ENCODE results near the gene ME2. TPM values are rescaled to one million over a fixed set of nuclear protein-coding genes. Genes with fewer than 3 reads are reported as not detected.

The ME2 gene
- total RNA-seq, 4 donors from 2014 or later, result 32.6 to 55.8 (median 48.0) TPM

DNA sequence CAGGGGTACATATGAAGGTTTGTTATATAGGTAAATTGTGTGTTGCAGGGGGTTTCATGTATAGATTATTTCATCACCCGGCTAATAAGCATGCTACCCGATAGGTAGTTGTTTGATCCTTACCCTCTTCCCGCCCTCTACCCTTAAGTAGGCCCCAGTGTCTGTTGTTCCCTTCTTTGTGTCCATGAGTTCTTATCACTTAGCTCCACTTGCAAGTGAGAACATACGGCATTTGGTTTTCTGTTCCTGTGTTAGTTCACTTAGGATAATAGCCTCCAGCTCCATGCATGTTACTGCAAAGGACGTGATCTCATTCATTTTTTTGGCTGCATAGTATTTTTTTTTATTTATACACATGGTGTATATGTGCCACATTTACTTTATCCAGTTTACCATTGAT is 54.8 kb downstream of the ME2 start:
- Histone ChIP-seq H3K9me3 (no peaks in the 10 kb centered on the region), H3K27me3 (no peaks in the 10 kb centered on the region), H3K27ac (no peak overlapping the region), H3K4me3 (no peak overlapping the region), H3K36me3 (peaks cover 0 to 22% (median 0%) of the 10 kb centered on the region in 3 donors), H3K4me1 (no peaks in the 10 kb centered on the region)
- TF ChIP-seq, protein P1, sequence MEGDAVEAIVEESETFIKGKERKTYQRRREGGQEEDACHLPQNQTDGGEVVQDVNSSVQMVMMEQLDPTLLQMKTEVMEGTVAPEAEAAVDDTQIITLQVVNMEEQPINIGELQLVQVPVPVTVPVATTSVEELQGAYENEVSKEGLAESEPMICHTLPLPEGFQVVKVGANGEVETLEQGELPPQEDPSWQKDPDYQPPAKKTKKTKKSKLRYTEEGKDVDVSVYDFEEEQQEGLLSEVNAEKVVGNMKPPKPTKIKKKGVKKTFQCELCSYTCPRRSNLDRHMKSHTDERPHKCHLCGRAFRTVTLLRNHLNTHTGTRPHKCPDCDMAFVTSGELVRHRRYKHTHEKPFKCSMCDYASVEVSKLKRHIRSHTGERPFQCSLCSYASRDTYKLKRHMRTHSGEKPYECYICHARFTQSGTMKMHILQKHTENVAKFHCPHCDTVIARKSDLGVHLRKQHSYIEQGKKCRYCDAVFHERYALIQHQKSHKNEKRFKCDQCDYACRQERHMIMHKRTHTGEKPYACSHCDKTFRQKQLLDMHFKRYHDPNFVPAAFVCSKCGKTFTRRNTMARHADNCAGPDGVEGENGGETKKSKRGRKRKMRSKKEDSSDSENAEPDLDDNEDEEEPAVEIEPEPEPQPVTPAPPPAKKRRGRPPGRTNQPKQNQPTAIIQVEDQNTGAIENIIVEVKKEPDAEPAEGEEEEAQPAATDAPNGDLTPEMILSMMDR (IDR thresholded peaks at IDR 0.05), result no peak
- TF ChIP-seq POLR2A (IDR thresholded peaks at IDR 0.05), result no peak
- TF ChIP-seq EP300 (IDR thresholded peaks at IDR 0.05), result no peak
- 93 to 96% methylated on average over 5 of the region's 5 CpGs for WGBS, 2 donors
- DNase-seq (ENCODE audit: low spot score in 2 of 2), result no peak

DNA sequence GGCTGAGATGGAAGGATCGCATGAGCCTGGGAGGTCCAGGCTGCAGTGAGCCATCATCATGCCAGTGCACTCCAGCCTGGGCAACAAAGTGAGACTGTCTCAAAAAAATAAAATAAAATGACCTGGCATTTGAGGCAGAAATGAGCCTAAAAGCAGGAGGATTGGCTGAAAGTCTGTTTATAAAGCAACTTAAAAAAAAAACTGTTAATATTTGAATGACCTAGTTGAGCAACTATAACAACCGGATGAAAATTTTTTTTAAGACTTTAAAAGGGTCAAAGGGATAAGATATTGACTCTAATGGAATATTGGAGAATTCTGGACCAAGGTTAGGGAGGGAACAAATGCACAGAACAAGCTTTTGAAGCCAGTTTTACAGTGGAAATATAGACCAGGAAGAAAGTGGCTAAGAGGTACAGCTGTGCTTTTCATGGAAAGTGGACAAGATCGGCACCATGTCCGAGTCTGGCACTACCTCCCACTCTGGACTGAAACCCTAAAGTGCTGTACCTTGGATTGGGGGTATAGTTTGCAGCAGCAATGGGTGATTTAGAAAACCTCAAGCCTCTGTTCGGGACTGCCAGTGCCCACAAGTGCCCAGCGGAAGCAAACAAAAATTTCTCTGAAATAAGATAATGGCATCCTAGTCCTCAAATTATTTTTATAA is 55.8 kb downstream of the ME2 start:
- Histone ChIP-seq H3K27ac (no peak overlapping the region), H3K36me3 (peaks cover 0 to 19% (median 0%) of the 10 kb centered on the region in 3 donors), H3K27me3 (no peaks in the 10 kb centered on the region), H3K4me1 (no peaks in the 10 kb centered on the region), H3K9me3 (no peaks in the 10 kb centered on the region), H3K4me3 (no peak overlapping the region)
- no peak for DNase-seq (ENCODE audit: low spot score in 2 of 2)
- no peak for TF ChIP-seq EP300 (IDR thresholded peaks at IDR 0.05)
- TF ChIP-seq POLR2A (IDR thresholded peaks at IDR 0.05), result no peak
- TF ChIP-seq, protein P1 (IDR thresholded peaks at IDR 0.05), result no peak
- 96 to 98% methylated on average over 6 of the region's 6 CpGs for WGBS, 2 donors

DNA sequence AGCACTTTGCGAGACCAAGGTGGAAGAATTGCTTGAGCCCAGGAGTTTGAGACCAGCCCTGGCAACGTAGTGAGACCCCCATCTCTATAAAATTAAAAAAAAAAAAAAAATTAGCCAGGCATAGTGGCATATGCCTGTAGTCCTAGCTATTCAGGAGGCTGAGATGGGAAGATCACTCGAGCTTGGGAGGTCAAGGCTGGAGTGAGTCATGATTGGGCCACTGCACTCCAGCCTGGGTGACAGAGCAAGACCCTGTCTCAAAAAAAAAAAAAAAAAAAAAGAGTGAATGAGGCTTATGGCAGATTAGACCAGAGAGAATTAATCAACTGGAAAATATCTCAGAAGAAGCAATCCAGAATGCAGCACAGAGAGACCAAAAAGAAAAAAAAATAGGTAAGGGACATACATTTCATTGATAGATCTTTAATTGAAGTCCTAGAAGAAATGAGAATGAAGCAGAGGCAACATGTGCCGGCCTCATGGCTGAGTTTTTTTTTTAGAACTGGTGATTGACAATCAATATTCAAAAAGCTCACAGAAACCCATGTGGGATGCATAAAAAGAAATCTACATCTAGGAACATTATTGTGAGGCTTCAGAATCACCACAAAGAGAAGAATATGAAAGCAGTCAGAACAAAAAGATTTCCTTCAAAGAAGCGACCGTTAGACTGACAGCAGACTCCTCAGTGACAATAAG is 56.7 kb downstream of the ME2 start:
- TF ChIP-seq EP300 (IDR thresholded peaks at IDR 0.05) (no peak), POLR2A (IDR thresholded peaks at IDR 0.05) (no peak)
- TF ChIP-seq, protein P1 (IDR thresholded peaks at IDR 0.05), result no peak
- no peak overlapping the region for H3K4me3 ChIP-seq
- H3K9me3 ChIP-seq, result no peaks in the 10 kb centered on the region
- H3K27ac ChIP-seq, result no peak overlapping the region
- H3K4me1 ChIP-seq, result no peaks in the 10 kb centered on the region
- no peaks in the 10 kb centered on the region for H3K27me3 ChIP-seq
- WGBS, 2 donors, result 91% methylated on average over 6 of the region's 6 CpGs
- H3K36me3 ChIP-seq, result peaks cover 0 to 22% (median 0%) of the 10 kb centered on the region in 3 donors
- no peak for DNase-seq (ENCODE audit: low spot score in 2 of 2)

DNA sequence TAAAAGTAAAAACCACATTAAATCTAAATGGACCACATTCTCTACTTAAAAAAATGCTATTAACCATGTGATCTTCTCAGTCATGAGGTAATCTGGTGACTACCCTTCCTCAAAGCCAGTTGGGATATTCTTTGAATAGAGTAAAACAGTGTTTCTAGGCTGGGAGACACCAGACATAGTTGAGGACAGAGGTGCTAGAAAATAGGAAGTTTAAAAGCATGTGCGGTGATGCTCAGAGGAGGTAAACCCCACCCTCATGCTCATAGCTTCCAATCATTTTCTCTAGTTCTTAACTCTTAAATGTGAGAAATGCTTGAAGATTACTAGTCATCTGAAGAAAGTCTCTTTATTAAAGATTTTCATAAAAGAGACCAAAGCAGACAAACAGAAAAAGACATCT is 58.3 kb downstream of the ME2 start:
- no peak overlapping the region for H3K4me3 ChIP-seq
- no peaks in the 10 kb centered on the region for H3K27me3 ChIP-seq
- H3K27ac ChIP-seq, result no peak overlapping the region
- TF ChIP-seq, protein P1 (IDR thresholded peaks at IDR 0.05), result no peak
- no peak for TF ChIP-seq POLR2A (IDR thresholded peaks at IDR 0.05)
- no peak for TF ChIP-seq EP300 (IDR thresholded peaks at IDR 0.05)
- no peaks in the 10 kb centered on the region for H3K9me3 ChIP-seq
- H3K4me1 ChIP-seq, result no peaks in the 10 kb centered on the region
- peaks cover 0 to 27% (median 0%) of the 10 kb centered on the region in 3 donors for H3K36me3 ChIP-seq
- DNase-seq (ENCODE audit: low spot score in 2 of 2), result no peak
- 82 to 83% methylated on average over 1 of the region's 1 CpG for WGBS, 2 donors

DNA sequence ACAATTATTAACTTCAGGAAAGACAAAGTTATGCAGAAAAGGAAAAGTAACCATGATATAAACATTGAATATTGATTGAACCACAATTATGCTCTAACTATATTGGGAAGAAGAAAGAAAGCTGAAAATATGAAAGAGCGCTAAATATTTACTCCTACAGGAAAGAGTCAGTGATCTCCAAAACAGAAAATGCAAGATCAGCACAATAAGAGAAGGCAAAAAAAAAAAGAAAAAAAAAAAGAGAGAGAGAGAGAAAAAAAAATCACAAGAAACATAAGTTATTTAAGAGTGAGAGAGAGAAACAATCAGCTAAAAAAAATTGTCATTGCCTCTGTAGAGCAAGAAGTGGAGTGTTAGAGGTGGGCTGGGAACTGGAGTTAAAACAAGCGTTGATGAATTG is 60.0 kb downstream of the ME2 start:
- DNase-seq (ENCODE audit: low spot score in 2 of 2), result no peak
- TF ChIP-seq POLR2A (IDR thresholded peaks at IDR 0.05), result no peak
- TF ChIP-seq, protein P1 (IDR thresholded peaks at IDR 0.05), result no peak
- TF ChIP-seq EP300 (IDR thresholded peaks at IDR 0.05), result no peak
- Histone ChIP-seq H3K9me3 (no peaks in the 10 kb centered on the region), H3K4me3 (no peak overlapping the region), H3K27me3 (no peaks in the 10 kb centered on the region), H3K27ac (no peak overlapping the region), H3K4me1 (no peaks in the 10 kb centered on the region), H3K36me3 (peaks cover 0 to 24% (median 0%) of the 10 kb centered on the region in 3 donors)
- 93 to 98% methylated on average over 2 of the region's 2 CpGs for WGBS, 2 donors

Measured in tibial nerve (tissue), 4 donors.